SK-N-SH treated with all-trans-retinoic acid at 6 μM for 48 hours (cell line): ENCODE results near the gene DUSP6.

Experiments
- ATAC-seq: fragments of 200-7000 bp; cut with Tn5 transposase; 3 replicates; pipeline ENCODE4 v1.9.1; 2020; ENCODE audit warnings: mild to moderate bottlenecking, moderate library complexity
- ARNTL ChIP-seq: fragments of 450-650 bp; formaldehyde crosslinking; IDR thresholded peaks from 2 replicates; pipeline ENCODE4 v1.5.0; 2020; ENCODE audit warnings: low read depth, mild to moderate bottlenecking, moderate library complexity, borderline replicate concordance
- BACH2 ChIP-seq: fragments of 250-450 bp; sonication (Bioruptor Pico); IDR thresholded peaks from 2 replicates; pipeline ENCODE4 v1.9.0; 2021; ENCODE audit warnings: mild to moderate bottlenecking, borderline replicate concordance
- CSDC2 ChIP-seq: fragments of 250-450 bp; sonication (Bioruptor Pico); IDR thresholded peaks from 2 replicates; pipeline ENCODE4 v1.5.0; 2020; ENCODE audit warnings: mild to moderate bottlenecking, moderate library complexity
- ESRRG ChIP-seq: fragments of 250-450 bp; sonication (Bioruptor Pico); IDR thresholded peaks from 2 replicates; pipeline ENCODE4 v1.6.1; 2021; ENCODE audit warnings: mild to moderate bottlenecking
- GLIS3 ChIP-seq: fragments of 250-450 bp; sonication (Bioruptor Pico); IDR thresholded peaks from 2 replicates; pipeline ENCODE4 v1.5.0; 2020; ENCODE audit warnings: mild to moderate bottlenecking, moderate library complexity
- ISL1 ChIP-seq: fragments of 250-450 bp; sonication (Bioruptor Pico); IDR thresholded peaks from 2 replicates; pipeline ENCODE4 v2.1.2; 2022; ENCODE audit warnings: mild to moderate bottlenecking, moderate library complexity
- OSR1 ChIP-seq: fragments of 250-450 bp; sonication (Bioruptor Pico); IDR thresholded peaks from 2 replicates; pipeline ENCODE4 v1.8.0; 2022; ENCODE audit warnings: moderate library complexity, mild to moderate bottlenecking, inconsistent platforms
- RARB ChIP-seq: fragments of 250-450 bp; sonication (Bioruptor Pico); IDR thresholded peaks from 2 replicates; pipeline ENCODE4 v1.8.0; 2021; ENCODE audit warnings: mild to moderate bottlenecking, moderate library complexity
- SNAI2 ChIP-seq: fragments of 250-450 bp; sonication (Bioruptor Pico); IDR thresholded peaks from 2 replicates; pipeline ENCODE4 v1.5.0; 2020; ENCODE audit warnings: mild to moderate bottlenecking, moderate library complexity
- TCF4 ChIP-seq: fragments of 250-450 bp; sonication (Bioruptor Pico); IDR thresholded peaks from 2 replicates; pipeline ENCODE4 v1.8.0; 2021; ENCODE audit warnings: mild to moderate bottlenecking, moderate library complexity, borderline replicate concordance
- TOX ChIP-seq: fragments of 250-450 bp; sonication (Bioruptor Pico); IDR thresholded peaks from 2 replicates; pipeline ENCODE4 v1.8.0; 2021; ENCODE audit warnings: mild to moderate bottlenecking, moderate library complexity, borderline replicate concordance
- ZC3H10 ChIP-seq: fragments of 250-450 bp; sonication (Bioruptor Pico); IDR thresholded peaks from 2 replicates; pipeline ENCODE4 v1.5.1; 2021; ENCODE audit warnings: mild to moderate bottlenecking, moderate library complexity
- ZFP3 ChIP-seq: fragments of 250-450 bp; sonication (Bioruptor Pico); IDR thresholded peaks from 2 replicates; pipeline ENCODE4 v1.5.0; 2020; ENCODE audit warnings: mild to moderate bottlenecking, moderate library complexity
- ZFP30 ChIP-seq: fragments of 450-650 bp; formaldehyde crosslinking; IDR thresholded peaks from 2 replicates; pipeline ENCODE4 v1.5.0; 2022; ENCODE audit warnings: mild to moderate bottlenecking, moderate library complexity
- ZNF565 ChIP-seq: fragments of 450-650 bp; formaldehyde crosslinking; conservative IDR thresholded peaks from 2 replicates; pipeline ENCODE4 v1.5.0; 2020; ENCODE audit warnings: low read depth, mild to moderate bottlenecking, moderate library complexity
- ZNF70 ChIP-seq: fragments of 450-650 bp; formaldehyde crosslinking; IDR thresholded peaks from 2 replicates; pipeline ENCODE4 v1.5.0; 2020; ENCODE audit warnings: mild to moderate bottlenecking, moderate library complexity
- ZNF8 ChIP-seq: fragments of 450-650 bp; formaldehyde crosslinking; IDR thresholded peaks from 2 replicates; pipeline ENCODE4 v1.5.0; 2020; ENCODE audit warnings: mild to moderate bottlenecking, moderate library complexity
- TF ChIP-seq, protein P1 (sequence below): fragments of 250-450 bp; sonication (Bioruptor Pico); IDR thresholded peaks from 2 replicates; pipeline ENCODE4 v1.8.0; 2021; ENCODE audit warnings: low read depth, mild to moderate bottlenecking, moderate library complexity, borderline replicate concordance
- TF ChIP-seq, protein P2 (sequence below): fragments of 250-450 bp; sonication (Bioruptor Pico); IDR thresholded peaks from 2 replicates; pipeline ENCODE4 v1.5.0; 2020; ENCODE audit warnings: mild to moderate bottlenecking, moderate library complexity
- TF ChIP-seq, protein P3 (sequence below): fragments of 250-450 bp; sonication (Bioruptor Pico); IDR thresholded peaks from 2 replicates; pipeline ENCODE4 v1.8.0; 2020; ENCODE audit warnings: mild to moderate bottlenecking, moderate library complexity, borderline replicate concordance
- TF ChIP-seq, protein P4 (sequence below): fragments of 250-450 bp; sonication (Bioruptor Pico); IDR thresholded peaks from 2 replicates; pipeline ENCODE4 v1.5.1; 2020; ENCODE audit warnings: low read depth, mild to moderate bottlenecking, moderate library complexity
- TF ChIP-seq, protein P5 (sequence below): fragments of 250-450 bp; sonication (Bioruptor Pico); IDR thresholded peaks from 2 replicates; pipeline ENCODE4 v1.5.1; 2021; ENCODE audit warnings: mild to moderate bottlenecking, moderate library complexity

The DUSP6 gene

DNA sequence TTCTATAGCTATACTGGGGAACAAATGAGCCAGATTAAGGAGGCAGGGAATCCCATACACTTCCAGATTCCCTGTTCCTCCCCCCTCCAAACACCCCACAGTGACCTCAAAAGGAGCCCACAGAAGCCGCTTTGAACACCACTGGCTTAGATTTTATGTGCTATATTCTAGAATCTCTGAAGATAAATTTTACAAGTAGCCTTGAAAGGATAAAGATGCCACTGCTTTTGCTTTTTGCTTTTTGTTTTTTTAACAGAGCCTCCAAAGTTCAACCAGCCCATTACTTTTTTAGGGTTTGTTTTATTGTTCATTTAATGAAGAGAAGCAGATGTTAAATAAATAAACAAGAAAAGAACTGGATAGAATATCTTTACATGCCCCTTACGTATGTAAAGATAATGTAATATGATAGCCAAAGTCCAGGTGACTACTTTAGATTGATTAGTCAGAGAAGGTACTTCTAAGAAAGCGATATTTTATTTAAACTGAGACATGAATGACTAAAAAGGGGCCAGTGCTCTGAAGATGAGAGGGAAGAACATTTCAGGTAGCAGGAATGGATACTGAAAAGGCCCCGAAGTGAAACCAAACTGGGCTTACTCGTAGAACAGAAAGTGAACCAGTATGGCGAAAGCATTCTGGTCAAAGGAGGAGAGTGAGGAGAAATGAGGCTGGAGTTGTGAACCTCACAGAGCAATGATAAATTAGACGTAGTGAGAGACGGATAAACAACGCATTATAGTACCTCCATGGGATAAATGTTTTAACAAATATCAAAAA, 44.6 kb downstream of the DUSP6 start:
- TF ChIP-seq CSDC2, result no peak
- TF ChIP-seq, protein P1, sequence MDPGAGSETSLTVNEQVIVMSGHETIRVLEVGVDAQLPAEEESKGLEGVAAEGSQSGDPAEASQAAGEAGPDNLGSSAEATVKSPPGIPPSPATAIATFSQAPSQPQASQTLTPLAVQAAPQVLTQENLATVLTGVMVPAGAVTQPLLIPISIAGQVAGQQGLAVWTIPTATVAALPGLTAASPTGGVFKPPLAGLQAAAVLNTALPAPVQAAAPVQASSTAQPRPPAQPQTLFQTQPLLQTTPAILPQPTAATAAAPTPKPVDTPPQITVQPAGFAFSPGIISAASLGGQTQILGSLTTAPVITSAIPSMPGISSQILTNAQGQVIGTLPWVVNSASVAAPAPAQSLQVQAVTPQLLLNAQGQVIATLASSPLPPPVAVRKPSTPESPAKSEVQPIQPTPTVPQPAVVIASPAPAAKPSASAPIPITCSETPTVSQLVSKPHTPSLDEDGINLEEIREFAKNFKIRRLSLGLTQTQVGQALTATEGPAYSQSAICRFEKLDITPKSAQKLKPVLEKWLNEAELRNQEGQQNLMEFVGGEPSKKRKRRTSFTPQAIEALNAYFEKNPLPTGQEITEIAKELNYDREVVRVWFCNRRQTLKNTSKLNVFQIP (CRISPR knock-in tag), result no peak
- TF ChIP-seq, protein P2, sequence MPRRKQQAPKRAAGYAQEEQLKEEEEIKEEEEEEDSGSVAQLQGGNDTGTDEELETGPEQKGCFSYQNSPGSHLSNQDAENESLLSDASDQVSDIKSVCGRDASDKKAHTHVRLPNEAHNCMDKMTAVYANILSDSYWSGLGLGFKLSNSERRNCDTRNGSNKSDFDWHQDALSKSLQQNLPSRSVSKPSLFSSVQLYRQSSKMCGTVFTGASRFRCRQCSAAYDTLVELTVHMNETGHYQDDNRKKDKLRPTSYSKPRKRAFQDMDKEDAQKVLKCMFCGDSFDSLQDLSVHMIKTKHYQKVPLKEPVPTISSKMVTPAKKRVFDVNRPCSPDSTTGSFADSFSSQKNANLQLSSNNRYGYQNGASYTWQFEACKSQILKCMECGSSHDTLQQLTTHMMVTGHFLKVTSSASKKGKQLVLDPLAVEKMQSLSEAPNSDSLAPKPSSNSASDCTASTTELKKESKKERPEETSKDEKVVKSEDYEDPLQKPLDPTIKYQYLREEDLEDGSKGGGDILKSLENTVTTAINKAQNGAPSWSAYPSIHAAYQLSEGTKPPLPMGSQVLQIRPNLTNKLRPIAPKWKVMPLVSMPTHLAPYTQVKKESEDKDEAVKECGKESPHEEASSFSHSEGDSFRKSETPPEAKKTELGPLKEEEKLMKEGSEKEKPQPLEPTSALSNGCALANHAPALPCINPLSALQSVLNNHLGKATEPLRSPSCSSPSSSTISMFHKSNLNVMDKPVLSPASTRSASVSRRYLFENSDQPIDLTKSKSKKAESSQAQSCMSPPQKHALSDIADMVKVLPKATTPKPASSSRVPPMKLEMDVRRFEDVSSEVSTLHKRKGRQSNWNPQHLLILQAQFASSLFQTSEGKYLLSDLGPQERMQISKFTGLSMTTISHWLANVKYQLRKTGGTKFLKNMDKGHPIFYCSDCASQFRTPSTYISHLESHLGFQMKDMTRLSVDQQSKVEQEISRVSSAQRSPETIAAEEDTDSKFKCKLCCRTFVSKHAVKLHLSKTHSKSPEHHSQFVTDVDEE (CRISPR knock-in tag), result no peak
- no peak for TF ChIP-seq ESRRG
- TF ChIP-seq OSR1 (CRISPR knock-in tag), result no peak
- no peak for TF ChIP-seq RARB (CRISPR knock-in tag)
- TF ChIP-seq ZNF70 (CRISPR knock-in tag), result no peak
- TF ChIP-seq ZFP30 (CRISPR knock-in tag), result no peak
- no peak for TF ChIP-seq ZFP3 (CRISPR knock-in tag)
- TF ChIP-seq ZNF8 (CRISPR knock-in tag), result no peak
- TF ChIP-seq ARNTL (CRISPR knock-in tag), result no peak
- no peak for TF ChIP-seq BACH2 (CRISPR knock-in tag)
- TF ChIP-seq, protein P3, sequence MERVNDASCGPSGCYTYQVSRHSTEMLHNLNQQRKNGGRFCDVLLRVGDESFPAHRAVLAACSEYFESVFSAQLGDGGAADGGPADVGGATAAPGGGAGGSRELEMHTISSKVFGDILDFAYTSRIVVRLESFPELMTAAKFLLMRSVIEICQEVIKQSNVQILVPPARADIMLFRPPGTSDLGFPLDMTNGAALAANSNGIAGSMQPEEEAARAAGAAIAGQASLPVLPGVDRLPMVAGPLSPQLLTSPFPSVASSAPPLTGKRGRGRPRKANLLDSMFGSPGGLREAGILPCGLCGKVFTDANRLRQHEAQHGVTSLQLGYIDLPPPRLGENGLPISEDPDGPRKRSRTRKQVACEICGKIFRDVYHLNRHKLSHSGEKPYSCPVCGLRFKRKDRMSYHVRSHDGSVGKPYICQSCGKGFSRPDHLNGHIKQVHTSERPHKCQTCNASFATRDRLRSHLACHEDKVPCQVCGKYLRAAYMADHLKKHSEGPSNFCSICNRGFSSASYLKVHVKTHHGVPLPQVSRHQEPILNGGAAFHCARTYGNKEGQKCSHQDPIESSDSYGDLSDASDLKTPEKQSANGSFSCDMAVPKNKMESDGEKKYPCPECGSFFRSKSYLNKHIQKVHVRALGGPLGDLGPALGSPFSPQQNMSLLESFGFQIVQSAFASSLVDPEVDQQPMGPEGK (CRISPR knock-in tag), result no peak
- TF ChIP-seq GLIS3 (CRISPR knock-in tag), result no peak
- TF ChIP-seq, protein P4, sequence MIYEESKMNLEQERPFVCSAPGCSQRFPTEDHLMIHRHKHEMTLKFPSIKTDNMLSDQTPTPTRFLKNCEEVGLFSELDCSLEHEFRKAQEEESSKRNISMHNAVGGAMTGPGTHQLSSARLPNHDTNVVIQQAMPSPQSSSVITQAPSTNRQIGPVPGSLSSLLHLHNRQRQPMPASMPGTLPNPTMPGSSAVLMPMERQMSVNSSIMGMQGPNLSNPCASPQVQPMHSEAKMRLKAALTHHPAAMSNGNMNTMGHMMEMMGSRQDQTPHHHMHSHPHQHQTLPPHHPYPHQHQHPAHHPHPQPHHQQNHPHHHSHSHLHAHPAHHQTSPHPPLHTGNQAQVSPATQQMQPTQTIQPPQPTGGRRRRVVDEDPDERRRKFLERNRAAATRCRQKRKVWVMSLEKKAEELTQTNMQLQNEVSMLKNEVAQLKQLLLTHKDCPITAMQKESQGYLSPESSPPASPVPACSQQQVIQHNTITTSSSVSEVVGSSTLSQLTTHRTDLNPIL (CRISPR knock-in tag), result no peak
- TF ChIP-seq SNAI2 (CRISPR knock-in tag), result no peak
- TF ChIP-seq ZC3H10 (CRISPR knock-in tag), result no peak
- no peak for TF ChIP-seq ZNF565 (CRISPR knock-in tag)
- no peak for TF ChIP-seq ISL1

DNA sequence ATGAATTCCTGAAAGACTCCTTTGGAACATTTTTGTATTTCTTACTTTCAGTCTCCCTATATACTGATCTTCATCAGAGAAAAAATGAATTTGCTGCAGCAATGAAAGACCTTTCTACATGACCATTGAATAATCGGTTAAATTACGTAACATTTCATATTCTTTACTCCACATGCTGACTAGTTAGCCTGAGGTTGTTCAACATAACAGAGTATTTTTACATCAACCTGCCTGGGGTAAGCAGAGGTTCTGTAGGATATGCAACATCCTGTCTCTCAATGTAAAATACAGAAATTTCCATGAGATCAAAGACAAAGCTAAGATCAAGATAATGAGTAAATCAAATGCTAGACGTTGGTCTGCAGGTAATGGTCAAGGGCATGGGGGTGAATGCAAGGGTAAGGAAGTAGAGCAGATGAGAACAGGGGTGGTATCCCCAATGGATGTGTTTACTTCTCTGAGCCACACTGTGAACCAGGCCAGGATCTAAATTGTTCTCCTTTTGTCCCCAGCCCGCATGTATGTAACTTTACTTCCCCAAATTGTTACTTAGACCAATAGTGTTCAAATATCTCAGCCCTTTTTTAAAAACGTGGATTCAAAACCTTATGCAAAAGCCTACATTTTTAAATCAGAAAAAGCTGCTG, 45.4 kb downstream of the DUSP6 start:
- TF ChIP-seq CSDC2 (no peak), ZFP3 (CRISPR knock-in tag) (no peak), GLIS3 (CRISPR knock-in tag) (no peak), ZNF8 (CRISPR knock-in tag) (no peak), OSR1 (CRISPR knock-in tag) (no peak), TCF4 (no peak), ZFP30 (CRISPR knock-in tag) (no peak), ZNF70 (CRISPR knock-in tag) (no peak), ESRRG (no peak), RARB (CRISPR knock-in tag) (no peak), ARNTL (CRISPR knock-in tag) (no peak), ZNF565 (CRISPR knock-in tag) (no peak), BACH2 (CRISPR knock-in tag) (no peak), TOX (no peak), ISL1 (no peak)
- TF ChIP-seq, protein P1 (CRISPR knock-in tag), result no peak
- TF ChIP-seq, protein P5, sequence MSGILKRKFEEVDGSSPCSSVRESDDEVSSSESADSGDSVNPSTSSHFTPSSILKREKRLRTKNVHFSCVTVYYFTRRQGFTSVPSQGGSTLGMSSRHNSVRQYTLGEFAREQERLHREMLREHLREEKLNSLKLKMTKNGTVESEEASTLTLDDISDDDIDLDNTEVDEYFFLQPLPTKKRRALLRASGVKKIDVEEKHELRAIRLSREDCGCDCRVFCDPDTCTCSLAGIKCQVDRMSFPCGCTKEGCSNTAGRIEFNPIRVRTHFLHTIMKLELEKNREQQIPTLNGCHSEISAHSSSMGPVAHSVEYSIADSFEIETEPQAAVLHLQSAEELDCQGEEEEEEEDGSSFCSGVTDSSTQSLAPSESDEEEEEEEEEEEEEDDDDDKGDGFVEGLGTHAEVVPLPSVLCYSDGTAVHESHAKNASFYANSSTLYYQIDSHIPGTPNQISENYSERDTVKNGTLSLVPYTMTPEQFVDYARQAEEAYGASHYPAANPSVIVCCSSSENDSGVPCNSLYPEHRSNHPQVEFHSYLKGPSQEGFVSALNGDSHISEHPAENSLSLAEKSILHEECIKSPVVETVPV (CRISPR knock-in tag), result no peak
- TF ChIP-seq, protein P3 (CRISPR knock-in tag), result no peak
- TF ChIP-seq, protein P4 (CRISPR knock-in tag), result no peak
- ATAC-seq, result no peak

More for the DNA sequence above, 44.6 kb downstream of the DUSP6 start:
- no peak for ATAC-seq
